Measurements from ENCODE around the gene ANHX.

DNA sequence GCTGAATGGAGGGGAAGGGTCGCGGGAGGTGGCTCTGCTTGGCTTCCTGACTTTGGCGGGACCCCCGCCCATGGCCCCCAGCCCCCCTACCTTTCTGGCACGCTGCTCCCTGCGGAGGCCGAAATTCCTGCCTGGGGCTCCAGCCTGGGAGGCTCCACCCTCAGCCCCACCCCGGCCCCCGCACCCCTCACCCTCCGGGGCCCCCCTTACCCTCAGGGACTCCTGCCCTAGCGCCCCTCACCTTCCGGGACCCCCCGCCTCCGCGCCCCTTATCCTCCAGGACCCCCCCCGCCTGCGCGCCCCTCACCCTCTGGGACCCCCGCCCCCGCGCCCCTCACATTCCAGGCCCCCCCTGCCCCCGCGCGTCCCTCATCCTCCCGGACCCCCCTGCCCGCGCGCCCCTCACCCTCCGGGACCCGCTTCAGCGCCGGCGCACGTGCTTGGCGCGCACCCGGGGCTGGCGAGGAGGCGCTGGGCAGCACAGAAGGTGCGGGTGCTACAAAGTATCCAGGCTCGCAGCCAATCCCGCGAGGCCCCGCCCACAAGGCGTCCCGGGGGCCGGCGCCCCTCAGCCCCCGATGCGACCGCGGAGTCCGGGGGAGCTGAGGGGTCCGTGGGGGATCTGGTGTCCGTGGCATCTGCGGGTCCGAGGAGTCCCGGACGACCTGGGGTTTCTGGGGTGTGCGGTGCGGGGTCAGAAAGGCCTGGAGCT, at the start of gene ANHX:
- TF ChIP-seq CTCF (IDR thresholded peaks at IDR 0.05; ENCODE audit: borderline replicate concordance, extremely low read depth, low read length, poor library complexity, severe bottlenecking) (no peak), EZH2 (IDR thresholded peaks at IDR 0.05; ENCODE audit: borderline replicate concordance, low read depth, low read length, severe bottlenecking) (no peak)
